HepG2 (cell line): Measurements from ENCODE around the gene MAVS. TPM values are rescaled to one million over a fixed set of nuclear protein-coding genes. Genes with fewer than 3 reads are reported as not detected.

Experiments used
- ATF7-NPFF ChIP-seq: sonication (generic); formaldehyde crosslinking; IDR thresholded peaks from 2 replicates; pipeline ENCODE4 v1.8.1; 2023; ENCODE audit warnings: mild to moderate bottlenecking, low read depth, missing genetic modification reagents, moderate library complexity
- CREB1 ChIP-seq, 2 experiments: fragments of 450-650 bp in 1 of 2; IDR thresholded peaks; 2 replicates each; pipeline ENCODE4 v1.6.1; 2016 to 2017; ENCODE audit warnings: control low read depth in 1 of 2, mild to moderate bottlenecking in 1 of 2, missing compliant biosample characterization in 1 of 2, missing genetic modification characterization in 1 of 2
- FOXO1 ChIP-seq: sonication (generic); formaldehyde crosslinking; IDR thresholded peaks from 2 replicates; pipeline ENCODE4 v1.4.0; 2020; ENCODE audit warnings: missing genetic modification reagents
- IKZF4 ChIP-seq: sonication (generic); formaldehyde crosslinking; IDR thresholded peaks from 2 replicates; pipeline ENCODE4 v1.5.1; 2020; ENCODE audit warnings: borderline replicate concordance, mild to moderate bottlenecking, low read depth, missing genetic modification reagents; ENCODE audit errors: not compliant biosample characterization
- IRX3 ChIP-seq: sonication (generic); formaldehyde crosslinking; IDR thresholded peaks from 2 replicates; pipeline ENCODE4 v1.8.1; 2023; ENCODE audit warnings: mild to moderate bottlenecking, low read depth, missing genetic modification reagents, borderline replicate concordance
- JDP2 ChIP-seq: sonication (generic); formaldehyde crosslinking; IDR thresholded peaks from 2 replicates; pipeline ENCODE4 v1.8.1; 2022; ENCODE audit warnings: missing genetic modification reagents, borderline replicate concordance
- MBD4 ChIP-seq: IDR thresholded peaks from 2 replicates; pipeline ENCODE4 v1.6.1; 2012; ENCODE audit warnings: low read length, inconsistent platforms, borderline replicate concordance
- PHF21A ChIP-seq: sonication (generic); formaldehyde crosslinking; IDR thresholded peaks from 2 replicates; pipeline ENCODE4 v1.5.0; 2020; ENCODE audit warnings: mild to moderate bottlenecking, missing genetic modification reagents
- REL ChIP-seq: sonication (generic); formaldehyde crosslinking; conservative IDR thresholded peaks from 2 replicates; pipeline ENCODE4 v1.8.0; 2022; ENCODE audit warnings: mild to moderate bottlenecking, missing genetic modification reagents, moderate library complexity
- SMAD9 ChIP-seq: sonication (generic); formaldehyde crosslinking; IDR thresholded peaks from 2 replicates; pipeline ENCODE4 v1.5.1; 2020; ENCODE audit warnings: mild to moderate bottlenecking, missing genetic modification reagents
- U2AF1 ChIP-seq: fragments of 200-400 bp; formaldehyde crosslinking; optimal IDR thresholded peaks from 2 replicates; pipeline ENCODE3; 2017; ENCODE audit warnings: mild to moderate bottlenecking, low read depth, low read length
- ZBTB42 ChIP-seq: sonication (generic); formaldehyde crosslinking; IDR thresholded peaks from 2 replicates; pipeline ENCODE4 v1.5.0; 2020; ENCODE audit warnings: mild to moderate bottlenecking, missing genetic modification reagents
- ZNF33B ChIP-seq: sonication (generic); formaldehyde crosslinking; IDR thresholded peaks from 2 replicates; pipeline ENCODE4 v1.5.1; 2020; ENCODE audit warnings: mild to moderate bottlenecking, missing genetic modification reagents
- ZNF556 ChIP-seq: sonication (generic); formaldehyde crosslinking; IDR thresholded peaks from 2 replicates; pipeline ENCODE4 v1.4.0; 2020; ENCODE audit warnings: mild to moderate bottlenecking, missing genetic modification reagents, borderline replicate concordance
- ZNF589 ChIP-seq: sonication (generic); formaldehyde crosslinking; conservative IDR thresholded peaks from 2 replicates; pipeline ENCODE4 v1.8.0; 2022; ENCODE audit warnings: mild to moderate bottlenecking, moderate library complexity, missing genetic modification reagents
- ZNF598 ChIP-seq: sonication (generic); formaldehyde crosslinking; IDR thresholded peaks from 2 replicates; pipeline ENCODE4 v1.5.1; 2020; ENCODE audit warnings: mild to moderate bottlenecking, missing genetic modification reagents, borderline replicate concordance
- ZNF660 ChIP-seq: sonication (generic); formaldehyde crosslinking; IDR thresholded peaks from 2 replicates; pipeline ENCODE4 v1.5.1; 2020; ENCODE audit warnings: mild to moderate bottlenecking, low read depth, missing genetic modification reagents, borderline replicate concordance
- ZNF775 ChIP-seq: sonication (generic); formaldehyde crosslinking; IDR thresholded peaks from 2 replicates; pipeline ENCODE4 v1.4.0; 2020; ENCODE audit warnings: missing genetic modification reagents, mild to moderate bottlenecking, moderate library complexity, borderline replicate concordance
- ZSCAN30 ChIP-seq: sonication (generic); formaldehyde crosslinking; IDR thresholded peaks from 2 replicates; pipeline ENCODE4 v1.5.0; 2020; ENCODE audit warnings: mild to moderate bottlenecking, missing genetic modification reagents
- polyA plus RNA-seq, 8 experiments: library from polyadenylated mRNA; depleted of rRNA in 3 of 8; stranded (reverse) in 7 of 8; unstranded in 1 of 8; fragments of >200 nt; fragmentation: Illumina TruSeq in 4 of 8; extraction: Trizol in 4 of 8; gene quantifications; 2 replicates each; pipeline versions ENCODE4 v1.2.1 to v1.2.3, GENCODE V29; 2011 to 2016; ENCODE audit warnings: low read depth in 4 of 8, missing spikeins in 1 of 8, mixed read lengths in 1 of 8; ENCODE audit not compliant: insufficient read depth in 1 of 8
- total RNA-seq, 5 experiments: library from RNA; depleted of rRNA; stranded (reverse); fragments of >200 nt; fragmentation: Illumina TruSeq; extraction: Trizol; gene quantifications; 2 replicates each; pipeline ENCODE4 v1.2.3, GENCODE V29; 2016; ENCODE audit warnings: low read depth in 1 of 5
- TF ChIP-seq, protein P1 (sequence below): sonication (generic); formaldehyde crosslinking; IDR thresholded peaks from 2 replicates; pipeline ENCODE4 v1.8.0; 2022; ENCODE audit warnings: mild to moderate bottlenecking, missing genetic modification reagents, borderline replicate concordance
- TF ChIP-seq, protein P2 (sequence below): IDR thresholded peaks from 2 replicates; pipeline ENCODE4 v1.6.1; 2016; ENCODE audit warnings: mild to moderate bottlenecking
- TF ChIP-seq, protein P3 (sequence below): sonication (generic); formaldehyde crosslinking; IDR thresholded peaks from 2 replicates; pipeline ENCODE4 v1.4.0; 2020; ENCODE audit warnings: mild to moderate bottlenecking, missing genetic modification reagents

Gene MAVS
- total and polyA plus RNA-seq, 2 of the 13 experiments (the other 11 are each of a cell fraction or from before 2014, with no cell fraction given), result 27.3 to 36.6 TPM

DNA sequence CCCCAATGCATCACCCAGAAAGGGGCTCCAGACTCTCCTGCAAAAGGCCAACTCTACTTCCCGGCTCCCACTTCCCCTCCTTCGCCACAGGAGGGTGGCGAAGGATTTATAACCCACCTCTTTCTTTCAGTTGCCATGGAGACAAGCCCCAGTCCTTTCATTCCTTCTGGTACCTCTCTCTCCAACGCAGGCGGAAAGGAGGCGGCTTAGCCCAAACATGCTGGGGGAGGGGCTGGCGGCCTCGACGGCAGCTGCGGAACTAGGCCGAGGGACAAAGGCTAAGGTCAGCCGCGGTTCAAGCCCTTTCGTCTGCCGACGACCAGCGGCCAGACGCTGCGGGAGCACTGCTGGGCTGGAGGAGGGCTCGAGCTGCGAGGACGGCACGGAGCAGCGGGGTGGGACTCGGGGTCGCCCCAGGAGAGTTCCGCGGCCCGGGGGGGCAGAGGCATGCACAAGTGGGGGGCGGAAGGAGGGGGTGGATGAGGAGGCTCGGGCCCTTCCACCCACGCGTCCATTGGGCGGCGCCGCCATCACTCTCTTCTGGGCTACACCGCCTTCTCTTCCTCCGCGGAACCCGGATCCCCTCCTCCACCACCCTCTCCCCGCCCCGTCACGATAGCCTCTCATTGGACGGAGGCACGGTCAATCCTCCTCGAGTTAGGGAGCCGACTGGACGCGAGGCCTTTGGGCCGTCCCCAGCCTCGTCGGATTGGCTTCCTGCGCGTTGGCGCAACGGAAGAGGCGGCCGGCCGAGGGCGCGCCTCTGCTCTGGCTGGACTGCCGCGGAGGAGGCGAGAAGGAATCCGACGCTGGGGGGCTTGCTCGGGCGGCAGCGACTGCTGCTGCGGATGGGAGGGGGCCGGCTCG, 42.2 kb downstream of the MAVS start, which contains the start of gene PANK2 (continued):
- TF ChIP-seq ZNF775 (CRISPR knock-in tag), result no peak; the same call in 1 of the 2 replicates
- peak; percentile 66; the same call in 1 of the 2 replicates for TF ChIP-seq PHF21A (CRISPR knock-in tag)
- 0 out of 2 replicates have a peak, but pooled peaks have one; percentile 78 for TF ChIP-seq SMAD9 (CRISPR knock-in tag)
- peak; percentile 80 for TF ChIP-seq FOXO1 (CRISPR knock-in tag)
- peak; percentile 85 for TF ChIP-seq ATF7-NPFF (CRISPR knock-in tag)
- TF ChIP-seq U2AF1, result no peak
- no peak for TF ChIP-seq MBD4
- TF ChIP-seq ZNF660 (CRISPR knock-in tag), result no peak; the same call in 1 of the 2 replicates
- peak; percentile 93 for TF ChIP-seq CREB1 (IDR thresholded peaks at IDR 0.05)
- TF ChIP-seq CREB1 (CRISPR knock-in tag; IDR thresholded peaks at IDR 0.05), result no peak; the same call in 1 of the 2 replicates
- peak; percentile 81 for TF ChIP-seq ZNF33B (CRISPR knock-in tag)
- TF ChIP-seq IRX3 (CRISPR knock-in tag), result peak; percentile 66; the same call in 1 of the 2 replicates
- TF ChIP-seq ZSCAN30 (CRISPR knock-in tag), result peak; percentile 60; the same call in 1 of the 2 replicates
- TF ChIP-seq ZNF589 (CRISPR knock-in tag), result peak; percentile 83
- TF ChIP-seq, protein P1, sequence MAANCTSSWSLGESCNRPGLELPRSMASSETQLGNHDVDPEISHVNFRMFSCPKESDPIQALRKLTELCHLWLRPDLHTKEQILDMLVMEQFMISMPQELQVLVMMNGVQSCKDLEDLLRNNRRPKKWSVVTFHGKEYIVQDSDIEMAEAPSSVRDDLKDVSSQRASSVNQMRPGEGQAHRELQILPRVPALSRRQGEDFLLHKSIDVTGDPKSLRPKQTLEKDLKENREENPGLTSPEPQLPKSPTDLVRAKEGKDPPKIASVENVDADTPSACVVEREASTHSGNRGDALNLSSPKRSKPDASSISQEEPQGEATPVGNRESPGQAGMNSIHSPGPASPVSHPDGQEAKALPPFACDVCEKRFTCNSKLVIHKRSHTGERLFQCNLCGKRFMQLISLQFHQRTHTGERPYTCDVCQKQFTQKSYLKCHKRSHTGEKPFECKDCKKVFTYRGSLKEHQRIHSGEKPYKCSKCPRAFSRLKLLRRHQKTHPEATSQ, result peak; percentile 95; the same call in 1 of the 2 replicates
- peak; percentile 89; the same call in 1 of the 2 replicates for TF ChIP-seq ZNF556 (CRISPR knock-in tag)
- 0 out of 2 replicates have a peak, but pooled peaks have one; percentile 10 for TF ChIP-seq ZBTB42 (CRISPR knock-in tag)
- peak; percentile 63 for TF ChIP-seq IKZF4 (CRISPR knock-in tag)
- TF ChIP-seq JDP2 (CRISPR knock-in tag), result no peak
- TF ChIP-seq REL, result peak; percentile 80; the same call in 1 of the 2 replicates
- TF ChIP-seq, protein P2, sequence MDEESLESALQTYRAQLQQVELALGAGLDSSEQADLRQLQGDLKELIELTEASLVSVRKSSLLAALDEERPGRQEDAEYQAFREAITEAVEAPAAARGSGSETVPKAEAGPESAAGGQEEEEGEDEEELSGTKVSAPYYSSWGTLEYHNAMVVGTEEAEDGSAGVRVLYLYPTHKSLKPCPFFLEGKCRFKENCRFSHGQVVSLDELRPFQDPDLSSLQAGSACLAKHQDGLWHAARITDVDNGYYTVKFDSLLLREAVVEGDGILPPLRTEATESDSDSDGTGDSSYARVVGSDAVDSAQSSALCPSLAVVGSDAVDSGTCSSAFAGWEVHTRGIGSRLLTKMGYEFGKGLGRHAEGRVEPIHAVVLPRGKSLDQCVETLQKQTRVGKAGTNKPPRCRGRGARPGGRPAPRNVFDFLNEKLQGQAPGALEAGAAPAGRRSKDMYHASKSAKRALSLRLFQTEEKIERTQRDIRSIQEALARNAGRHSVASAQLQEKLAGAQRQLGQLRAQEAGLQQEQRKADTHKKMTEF (CRISPR knock-in tag), result peak; percentile 99
- TF ChIP-seq ZNF598, result no peak; the same call in 1 of the 2 replicates
- TF ChIP-seq, protein P3, sequence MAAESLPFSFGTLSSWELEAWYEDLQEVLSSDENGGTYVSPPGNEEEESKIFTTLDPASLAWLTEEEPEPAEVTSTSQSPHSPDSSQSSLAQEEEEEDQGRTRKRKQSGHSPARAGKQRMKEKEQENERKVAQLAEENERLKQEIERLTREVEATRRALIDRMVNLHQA (CRISPR knock-in tag), result no peak
